Kidney (tissue), 14 donors: ENCODE measurements around the gene SLC12A7. TPM values are rescaled to one million over a fixed set of nuclear protein-coding genes. Genes with fewer than 3 reads are reported as not detected.

Experiments used
- DNase-seq, 5 donors: peaks; one replicate each; pipeline ENCODE4 v3.0.0-alpha.2; 2013 to 2020
- FAIRE-seq: peaks from 2 replicates; lab custom pipeline; 2012; peaks lifted over from hg19 to GRCh38; lab: Jason Lieb, UNC
- H3K27ac ChIP-seq, 2 donors: one replicate each; pipeline ENCODE4 v1.7.0; 2013; ENCODE audit warnings: low read depth in 2 of 2, low read length in 2 of 2, inconsistent platforms in 1 of 2
- H3K27me3 ChIP-seq: one replicate; pipeline ENCODE4 v1.7.1; 2013; ENCODE audit warnings: low read length, inconsistent platforms; ENCODE audit not compliant: control insufficient read depth, insufficient read depth
- H3K36me3 ChIP-seq, 3 donors: one replicate each; pipeline versions ENCODE4 v1.7.0 to v1.7.1; 2013; ENCODE audit warnings: low read length in 3 of 3, control low read depth in 1 of 3, inconsistent platforms in 1 of 3; ENCODE audit not compliant: insufficient read depth in 3 of 3, control insufficient read depth in 2 of 3
- H3K4me1 ChIP-seq, 3 donors: one replicate each; pipeline versions ENCODE4 v1.7.0 to v1.7.1; 2013; ENCODE audit warnings: low read length in 3 of 3, inconsistent platforms in 1 of 3, low read depth in 1 of 3; ENCODE audit not compliant: control insufficient read depth in 2 of 3, insufficient read depth in 2 of 3
- H3K4me3 ChIP-seq, 3 donors: one replicate each; pipeline versions ENCODE4 v1.7.0 to v1.8.1; 2013; ENCODE audit warnings: low read length in 3 of 3, control low read depth in 1 of 3, inconsistent platforms in 1 of 3
- H3K9ac ChIP-seq, 3 donors: one replicate each; pipeline versions ENCODE4 v1.7.0 to v1.7.1; 2013; ENCODE audit warnings: low read length in 3 of 3, control low read depth in 1 of 3, inconsistent platforms in 1 of 3
- H3K9me3 ChIP-seq, 3 donors: one replicate each; pipeline versions ENCODE4 v1.7.0 to v1.7.1; 2013; ENCODE audit warnings: low read length in 3 of 3, control low read depth in 1 of 3, inconsistent platforms in 1 of 3; ENCODE audit not compliant: control insufficient read depth in 2 of 3, insufficient read depth in 1 of 3
- intact Hi-C: fragments of 100-400 bp; cut with DNase I; formaldehyde crosslinking; loops from one replicate; pipeline ENCODE4 v1.11.1; 2022
- polyA plus RNA-seq: library from polyadenylated mRNA; stranded (reverse); fragments of 350-450 nt; fragmentation: Illumina TruSeq; extraction: RNeasy Lipid Tissue Mini Kit (QIAGEN cat#74804); gene quantifications from one replicate; pipeline ENCODE4 v1.2.3, GENCODE V29; 2014; ENCODE audit warnings: low read depth, low replicate concordance; ENCODE audit not compliant: insufficient read depth
- total RNA-seq: library from RNA; stranded (reverse); fragmentation: NEBNext Ultra II Directional; extraction: Animal tissue kit (Norgen Biotek cat#: 25700); gene quantifications from one replicate; pipeline ENCODE4 v1.2.1, GENCODE V29; 2021
- TF ChIP-seq, protein P1 (sequence below): IDR thresholded peaks from 3 replicates; pipeline ENCODE4 v1.5.1; 2012; ENCODE audit warnings: mild to moderate bottlenecking, moderate library complexity, borderline replicate concordance; ENCODE audit not compliant: insufficient read depth; ENCODE audit errors: extremely low read depth
- donor health status: control.
- donor health status: control.
- donor health status: control.
- donor health status: control.
- donor health status: control.
- donor health status: DM: yes; HTN: yes; CAD: no.
- donor health status: Normal renal cell carcinoma (clear cell type).

Gene SLC12A7
- total and polyA plus RNA-seq, 2 donors from 2014 or later: 28.2 to 92.9 TPM

DNA sequence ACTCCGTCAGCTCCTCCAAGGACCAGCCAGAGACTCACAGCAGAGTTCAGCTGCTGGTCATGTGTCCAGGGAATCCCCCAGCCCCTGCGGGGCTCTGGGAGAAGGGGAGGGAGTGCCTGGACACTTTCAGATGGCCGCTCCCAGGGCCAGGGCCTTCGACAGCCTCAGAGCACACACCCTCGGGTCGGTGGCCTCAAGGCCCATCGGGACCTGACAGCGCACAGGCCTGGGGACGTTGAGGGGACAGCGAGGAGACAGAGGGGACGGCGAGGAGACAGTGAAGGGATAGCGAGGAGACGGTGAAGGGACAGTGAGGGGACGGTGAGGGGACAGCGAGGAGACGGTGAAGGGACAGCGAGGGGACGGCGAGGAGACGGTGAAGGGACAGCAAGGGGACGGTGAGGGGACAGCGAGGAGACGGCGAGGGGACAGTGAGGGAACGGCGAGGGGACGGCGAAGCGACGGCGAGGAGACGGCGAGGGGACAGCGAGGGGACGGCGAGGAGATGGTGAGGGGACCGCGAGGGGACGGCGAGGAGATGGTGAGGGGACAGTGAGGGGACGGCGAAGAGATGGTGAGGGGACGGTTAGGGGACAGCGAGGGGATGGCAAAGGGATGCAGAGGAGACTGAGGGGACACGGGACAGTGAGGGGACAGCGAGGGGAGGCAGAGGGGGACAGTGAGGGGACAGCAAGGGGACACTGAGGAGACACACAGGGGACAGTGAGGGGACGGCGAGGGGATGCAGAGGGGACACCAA lies 47.3 kb downstream of the SLC12A7 start:
- TF ChIP-seq, protein P1, sequence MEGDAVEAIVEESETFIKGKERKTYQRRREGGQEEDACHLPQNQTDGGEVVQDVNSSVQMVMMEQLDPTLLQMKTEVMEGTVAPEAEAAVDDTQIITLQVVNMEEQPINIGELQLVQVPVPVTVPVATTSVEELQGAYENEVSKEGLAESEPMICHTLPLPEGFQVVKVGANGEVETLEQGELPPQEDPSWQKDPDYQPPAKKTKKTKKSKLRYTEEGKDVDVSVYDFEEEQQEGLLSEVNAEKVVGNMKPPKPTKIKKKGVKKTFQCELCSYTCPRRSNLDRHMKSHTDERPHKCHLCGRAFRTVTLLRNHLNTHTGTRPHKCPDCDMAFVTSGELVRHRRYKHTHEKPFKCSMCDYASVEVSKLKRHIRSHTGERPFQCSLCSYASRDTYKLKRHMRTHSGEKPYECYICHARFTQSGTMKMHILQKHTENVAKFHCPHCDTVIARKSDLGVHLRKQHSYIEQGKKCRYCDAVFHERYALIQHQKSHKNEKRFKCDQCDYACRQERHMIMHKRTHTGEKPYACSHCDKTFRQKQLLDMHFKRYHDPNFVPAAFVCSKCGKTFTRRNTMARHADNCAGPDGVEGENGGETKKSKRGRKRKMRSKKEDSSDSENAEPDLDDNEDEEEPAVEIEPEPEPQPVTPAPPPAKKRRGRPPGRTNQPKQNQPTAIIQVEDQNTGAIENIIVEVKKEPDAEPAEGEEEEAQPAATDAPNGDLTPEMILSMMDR: no peak
- peaks cover 0 to 37% (median 13%) of the 10 kb centered on the region in 3 donors for H3K36me3 ChIP-seq
- H3K4me1 ChIP-seq: peaks cover 0 to 4% (median 0%) of the 10 kb centered on the region in 3 donors
- FAIRE-seq (no peak), DNase-seq (peak in 1 of 5 donors; percentile 62)
- no peak overlapping the region for H3K9ac ChIP-seq
- H3K9me3 ChIP-seq: no peaks in the 10 kb centered on the region
- H3K27me3 ChIP-seq: no peaks in the 10 kb centered on the region
- intact Hi-C loops: no loop called here
- no peak overlapping the region for H3K4me3 ChIP-seq
- no peak overlapping the region for H3K27ac ChIP-seq

DNA sequence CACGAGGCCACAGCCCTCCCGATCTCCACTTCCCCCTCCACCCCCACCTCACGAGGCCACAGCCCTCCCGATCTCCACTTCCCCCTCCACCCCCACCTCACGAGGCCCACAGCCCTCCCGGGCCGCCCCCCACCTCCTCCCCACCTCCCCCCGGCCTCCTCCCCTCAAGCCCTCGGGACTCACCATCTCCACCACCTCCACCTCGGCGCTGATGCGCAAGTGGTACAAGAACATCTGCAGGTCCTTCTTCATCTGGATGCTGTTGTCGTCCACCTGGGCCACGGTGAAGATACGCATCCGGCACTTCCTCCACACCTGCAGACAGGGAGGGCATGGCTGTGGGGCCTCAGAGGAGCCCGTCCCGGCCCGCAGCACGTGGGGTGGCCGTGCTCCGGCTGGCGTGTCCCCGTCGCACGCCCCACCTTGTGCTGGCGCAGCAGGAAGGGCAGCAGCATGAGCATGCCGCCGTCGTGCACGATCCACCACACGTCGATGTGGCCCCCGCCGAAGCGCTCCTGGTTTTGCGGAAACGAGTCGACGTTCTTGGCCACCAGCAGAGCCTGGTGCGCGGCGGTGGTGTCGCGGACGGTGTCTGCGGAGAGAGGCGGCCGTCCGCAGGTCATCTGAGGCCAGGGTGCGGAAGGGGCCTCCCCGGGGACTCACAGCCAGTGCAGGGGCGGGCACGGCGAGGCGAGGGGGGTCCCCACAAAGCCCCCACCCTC lies 48.0 kb downstream of the SLC12A7 start:
- no peak overlapping the region for H3K4me3 ChIP-seq
- no peak for FAIRE-seq
- peak in 1 of 5 donors; percentile 70 for DNase-seq
- no peaks in the 10 kb centered on the region for H3K9me3 ChIP-seq
- no peaks in the 10 kb centered on the region for H3K27me3 ChIP-seq
- H3K9ac ChIP-seq: no peak overlapping the region
- H3K4me1 ChIP-seq: peaks cover 0 to 4% (median 0%) of the 10 kb centered on the region in 3 donors
- intact Hi-C loops: no loop called here
- no peak overlapping the region for H3K27ac ChIP-seq
- H3K36me3 ChIP-seq: peaks cover 0 to 35% (median 16%) of the 10 kb centered on the region in 3 donors
- TF ChIP-seq, protein P1: no peak

DNA sequence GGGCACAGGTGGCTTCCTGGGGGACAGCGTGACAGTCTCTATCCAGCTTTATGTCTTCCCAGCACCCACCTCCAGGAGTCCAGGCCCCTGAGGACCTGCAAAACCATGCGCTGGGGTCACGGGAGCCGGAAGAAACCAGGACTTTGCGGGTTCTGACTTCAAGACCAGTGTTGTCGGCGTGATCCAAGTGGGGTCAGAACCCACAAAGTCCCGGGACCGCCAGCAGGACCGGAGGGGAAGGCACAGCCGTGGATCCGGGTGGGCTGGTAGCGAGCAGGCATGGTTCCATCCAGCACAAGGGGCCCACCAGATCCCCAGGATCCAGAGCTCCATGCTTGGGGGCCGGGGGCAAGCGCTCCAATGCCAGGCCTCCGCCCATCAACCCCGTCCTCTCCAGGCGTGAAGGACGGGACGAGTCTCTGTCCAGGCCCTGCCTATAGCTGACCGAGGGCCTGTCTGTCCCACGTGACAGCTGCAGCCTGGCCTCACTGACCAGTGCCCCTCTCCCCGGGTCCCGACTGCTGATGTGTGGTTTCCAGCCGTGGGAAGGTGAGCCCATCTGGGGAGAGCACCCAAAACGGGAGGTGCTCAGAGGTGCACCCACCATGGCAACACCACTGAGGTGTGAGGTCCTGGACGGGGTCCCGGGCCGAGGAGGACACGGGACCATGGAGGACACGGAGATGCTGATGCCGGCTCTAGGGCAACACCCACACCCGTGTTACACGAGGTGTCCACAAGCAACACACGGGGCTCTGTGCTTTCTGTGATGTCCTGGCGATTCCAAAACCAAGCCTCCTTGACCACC lies 48.9 kb downstream of the SLC12A7 start:
- Histone ChIP-seq H3K36me3 (peaks cover 0 to 39% (median 16%) of the 10 kb centered on the region in 3 donors), H3K27me3 (no peaks in the 10 kb centered on the region), H3K9ac (no peak overlapping the region), H3K27ac (no peak overlapping the region), H3K9me3 (no peaks in the 10 kb centered on the region), H3K4me1 (peaks cover 0 to 4% (median 0%) of the 10 kb centered on the region in 3 donors), H3K4me3 (no peak overlapping the region)
- intact Hi-C loops: no loop called here
- TF ChIP-seq, protein P1: no peak
- DNase-seq (peak in 1 of 5 donors; percentile 62), FAIRE-seq (no peak)
